DMS53 treated with DMSO at 0.1 percent for 48 hours (cell line): ENCODE data around the gene RPL3.
A peak's percentile ranks its signal among the peaks of the same experiment; 100 is the strongest.

Experiments used
- DNase-seq: peaks from one replicate; lab custom pipeline; 2025; ENCODE audit not compliant: unreplicated experiment; lab: John Stamatoyannopoulos, UW

The RPL3 gene

DNA sequence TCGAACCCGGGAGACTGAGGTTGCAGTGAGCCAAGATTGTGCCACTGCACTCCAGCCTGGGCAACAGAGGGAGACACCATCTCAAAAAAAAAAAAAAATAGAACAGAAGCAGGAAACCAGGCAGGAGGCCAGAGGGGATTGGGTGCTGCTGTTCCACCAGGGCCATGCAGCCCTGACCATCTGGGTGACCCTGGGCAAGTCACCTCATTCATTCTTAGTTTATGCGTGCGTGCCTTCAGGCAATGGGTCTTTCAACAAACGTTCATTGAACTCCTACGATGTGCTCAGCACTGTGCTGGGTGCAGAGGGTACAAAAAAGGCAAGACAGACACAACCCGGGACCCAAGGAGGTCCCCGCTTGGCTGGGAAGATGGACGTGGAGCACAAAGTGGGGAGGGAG, 18.3 kb downstream of the RPL3 start:
- no peak for DNase-seq

DNA sequence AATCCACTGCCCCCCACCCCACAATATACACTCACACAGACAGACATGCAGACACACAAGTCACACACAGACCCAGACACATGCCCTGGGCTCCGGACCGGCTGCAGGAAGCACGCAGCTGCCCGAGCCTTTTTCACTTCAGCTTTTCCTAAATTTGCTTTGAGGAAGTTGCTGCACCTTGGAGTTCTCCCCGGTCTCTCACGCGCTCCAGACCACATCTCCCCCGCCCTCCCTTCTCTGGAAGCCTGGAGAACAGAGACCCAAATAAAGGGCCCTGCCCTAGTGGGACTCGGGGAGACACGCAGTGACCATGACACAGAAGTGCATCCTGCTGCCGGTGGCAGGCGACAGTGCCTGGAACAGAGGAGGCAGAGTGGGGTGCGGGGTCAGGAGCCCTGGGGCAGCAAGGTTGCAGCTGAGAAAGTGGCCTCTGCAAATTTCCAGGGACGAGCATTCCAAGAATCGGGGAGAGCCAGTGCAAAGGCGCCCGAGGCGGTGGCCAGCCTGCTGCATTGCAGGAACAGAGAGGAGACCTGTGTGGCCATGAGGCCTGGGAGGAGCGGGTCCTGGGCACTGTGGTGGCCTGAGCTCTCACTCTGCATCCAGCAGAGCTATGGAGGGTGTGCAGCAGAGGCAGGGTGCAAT, 19.1 kb downstream of the RPL3 start:
- no peak for DNase-seq

DNA sequence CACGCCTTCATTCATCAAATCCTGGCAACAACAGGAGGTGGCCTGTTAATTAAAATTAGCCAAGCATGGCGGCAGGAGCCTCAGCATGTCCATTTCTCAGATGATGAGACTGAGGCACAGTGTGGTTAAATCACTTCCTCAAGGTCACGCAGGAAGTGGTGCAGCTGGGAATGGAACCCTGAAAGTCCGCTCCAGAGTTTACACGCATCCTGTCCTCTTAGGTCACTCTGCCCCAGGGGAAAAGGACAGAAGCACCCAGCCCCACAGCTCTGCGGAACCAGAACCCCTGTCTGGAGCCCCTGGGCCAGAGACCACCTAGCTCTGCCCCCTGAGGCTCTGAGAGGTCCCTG, 19.6 kb downstream of the RPL3 start:
- no peak for DNase-seq

DNA sequence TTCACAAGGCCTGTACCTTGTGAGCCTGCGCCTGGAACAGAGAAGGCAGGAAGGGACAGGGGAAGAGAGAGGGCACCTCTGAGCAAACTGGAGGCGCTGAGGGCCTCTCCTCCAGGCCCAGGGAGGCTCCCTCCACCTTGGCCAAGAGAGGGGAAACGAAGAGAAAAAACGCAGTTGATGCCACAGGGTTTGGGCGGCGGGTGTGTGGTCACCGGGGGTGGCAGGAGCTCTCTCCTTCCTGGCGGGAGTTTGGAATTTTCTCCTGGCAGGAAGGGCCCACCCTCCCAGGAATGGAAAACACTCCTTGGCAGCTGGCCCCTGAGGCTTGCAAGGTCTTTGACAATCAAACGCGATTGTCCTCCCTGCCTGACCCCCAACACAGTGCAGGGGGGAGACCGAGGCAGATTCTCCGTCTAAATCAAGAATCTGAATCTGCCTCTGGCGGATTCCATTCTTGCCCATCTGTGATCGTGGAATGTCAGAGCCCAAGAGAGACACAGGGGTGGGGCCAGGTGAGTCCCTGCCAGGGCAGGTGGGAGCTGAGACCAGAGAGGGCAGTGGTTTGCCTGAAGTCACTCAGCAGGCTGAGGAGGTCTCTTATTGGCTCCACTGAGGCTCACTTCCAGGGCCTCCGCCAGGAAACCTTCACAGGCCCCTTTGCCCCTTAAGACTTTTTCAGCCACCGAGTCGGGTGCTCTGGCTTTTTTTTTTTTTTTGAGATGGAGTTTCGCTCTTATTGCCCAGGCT, 21.0 kb downstream of the RPL3 start:
- no peak for DNase-seq

DNA sequence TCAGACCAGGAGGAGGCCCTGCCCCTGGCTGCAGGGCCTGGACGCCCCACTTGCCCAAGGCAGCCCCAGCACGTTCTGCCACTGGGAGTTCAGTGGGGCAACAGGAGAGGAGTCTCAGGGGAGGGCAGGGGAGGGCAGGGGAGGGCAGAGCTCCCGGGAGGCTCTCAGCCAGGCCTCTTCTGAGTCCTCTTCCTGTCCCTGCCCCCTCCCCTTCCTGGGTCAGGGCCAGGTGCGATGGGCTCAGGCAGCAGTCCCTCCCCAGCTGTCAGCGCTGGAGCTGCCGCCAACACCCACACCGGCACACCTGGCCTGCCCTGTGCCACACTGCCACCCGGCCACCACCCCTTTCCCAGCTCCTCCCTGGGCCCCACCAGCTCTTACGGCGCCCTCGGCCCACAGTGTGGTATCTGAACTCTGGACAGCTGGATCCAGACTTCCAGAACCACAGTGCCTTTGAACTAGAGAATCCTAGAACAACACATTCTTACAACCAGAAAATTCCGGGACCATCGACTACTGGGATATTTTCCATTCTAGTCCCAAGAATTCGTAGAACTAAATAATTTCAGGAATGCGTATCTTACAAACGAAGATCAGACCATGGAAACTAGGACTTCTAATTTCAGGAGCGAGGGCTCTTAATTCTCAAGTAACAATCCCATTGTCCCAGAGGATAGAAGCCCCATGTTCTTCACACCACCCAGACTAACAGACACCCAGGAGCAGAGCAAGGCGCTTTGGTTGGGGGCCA, 21.8 kb downstream of the RPL3 start:
- DNase-seq: peak; percentile 70

DNA sequence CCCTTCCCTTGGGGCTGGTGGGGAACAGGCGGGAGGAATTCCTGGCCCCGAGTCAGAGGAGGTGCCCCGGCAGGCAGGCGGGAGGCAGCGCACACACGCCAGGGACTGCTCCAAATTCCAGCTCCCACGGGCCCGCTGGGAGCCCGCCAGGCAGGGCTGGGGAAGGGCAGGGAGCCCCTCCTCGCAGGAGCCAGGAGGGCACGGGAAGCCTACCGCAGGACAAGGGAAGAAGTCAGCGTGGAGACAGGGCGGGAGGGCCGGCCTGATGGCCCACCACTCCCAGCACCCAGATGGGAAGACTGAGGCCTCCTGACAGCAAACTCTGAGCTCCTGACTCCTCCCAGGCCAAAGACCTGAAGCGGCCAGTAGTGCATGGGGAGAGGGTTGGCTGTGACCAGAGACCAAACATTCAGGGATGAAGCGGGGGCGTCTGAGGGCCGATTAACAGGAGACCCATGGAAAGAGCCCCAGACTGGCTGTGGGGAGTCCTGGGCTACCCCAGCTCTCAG, 22.4 kb downstream of the RPL3 start:
- no peak for DNase-seq

DNA sequence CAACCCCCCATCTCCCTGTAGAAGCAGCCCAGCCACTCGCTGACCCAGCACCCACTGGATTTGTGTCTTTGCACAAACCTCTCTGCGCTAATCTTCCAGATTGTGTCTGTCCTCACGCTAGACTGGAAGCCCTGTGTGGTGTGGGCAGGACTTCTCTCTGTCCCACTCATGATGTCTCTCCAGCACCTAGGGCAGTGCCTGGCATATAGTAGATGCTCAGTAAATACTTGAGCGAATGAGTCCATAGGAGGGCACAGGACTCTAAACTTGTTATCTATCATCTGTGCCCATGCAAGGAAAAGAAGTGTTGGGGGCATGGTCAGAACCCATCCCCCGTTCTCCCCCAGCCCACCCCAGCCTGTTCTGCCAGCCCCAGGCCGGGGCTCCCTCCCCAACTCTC, 22.9 kb downstream of the RPL3 start:
- DNase-seq: no peak

DNA sequence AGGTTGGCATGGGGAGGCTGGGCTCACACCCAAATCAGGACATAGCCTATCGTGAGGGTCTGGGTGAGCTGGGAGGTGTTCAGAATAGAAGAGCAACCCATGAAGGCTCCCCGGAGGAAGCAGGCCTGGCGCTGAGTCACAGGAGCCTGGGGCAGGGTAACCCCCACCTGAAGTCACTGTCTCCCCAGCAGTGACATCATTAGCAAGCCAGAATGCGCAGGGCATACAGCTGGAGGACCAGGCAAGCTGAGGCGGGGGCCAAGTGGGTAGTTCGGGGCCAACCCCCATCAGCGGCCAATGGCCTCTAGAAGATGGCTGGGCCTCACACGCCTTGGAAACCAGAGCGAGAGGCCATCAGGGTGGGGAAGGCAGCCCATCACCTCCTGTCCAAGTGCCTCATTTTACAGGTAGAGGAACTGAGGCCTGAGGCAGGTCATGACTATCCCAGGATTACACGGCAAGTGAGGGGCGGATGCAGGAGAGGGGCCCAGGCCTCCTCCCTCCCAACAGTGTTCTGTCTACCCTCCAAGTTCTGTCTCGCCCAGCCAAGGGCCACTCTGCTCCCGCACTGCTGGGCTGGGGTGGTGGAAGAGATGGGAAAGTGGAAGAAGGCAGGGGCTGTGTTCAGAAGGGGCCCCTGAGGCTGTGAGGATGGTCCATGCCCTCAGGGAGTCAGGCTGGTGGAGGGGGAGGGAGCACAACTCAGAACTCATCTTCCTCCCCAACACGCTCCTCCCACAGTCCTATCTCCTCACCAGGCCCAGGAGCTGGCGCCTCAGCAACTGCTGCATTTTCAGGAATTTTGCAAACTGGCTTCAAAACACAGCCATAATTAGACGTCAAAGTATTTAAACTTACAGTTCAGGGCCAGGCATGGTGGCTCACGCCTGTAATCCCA, 24.6 kb downstream of the RPL3 start:
- DNase-seq: no peak

DNA sequence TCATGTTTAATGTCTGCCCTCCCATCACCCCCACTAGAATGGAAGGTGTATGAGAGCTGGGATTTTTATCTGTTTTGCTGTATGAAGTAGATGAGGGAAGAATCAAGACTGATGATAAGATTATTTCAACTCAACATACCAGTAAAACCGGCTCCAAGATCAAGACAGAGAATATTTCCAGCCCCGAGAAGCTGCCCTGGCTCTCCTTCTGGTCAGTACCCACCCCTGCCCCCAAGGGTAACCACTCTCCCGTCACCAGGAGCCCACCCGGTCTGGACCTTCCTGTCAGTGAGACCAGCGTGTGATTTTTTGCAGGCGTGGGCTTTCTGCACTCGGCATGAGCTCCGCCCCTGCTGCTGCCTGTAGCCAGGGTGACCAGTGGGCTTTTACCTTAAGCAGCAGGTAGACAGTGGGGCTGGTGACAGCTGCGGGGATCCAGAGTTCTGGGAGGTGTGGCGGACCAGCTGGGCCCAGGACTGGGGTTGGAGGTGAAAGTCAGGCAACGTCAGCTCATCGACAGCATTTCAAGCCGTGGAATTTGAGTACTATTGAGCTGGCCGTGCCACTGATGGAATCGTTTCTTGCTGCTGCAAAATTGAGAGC, 25.6 kb downstream of the RPL3 start:
- no peak for DNase-seq

DNA sequence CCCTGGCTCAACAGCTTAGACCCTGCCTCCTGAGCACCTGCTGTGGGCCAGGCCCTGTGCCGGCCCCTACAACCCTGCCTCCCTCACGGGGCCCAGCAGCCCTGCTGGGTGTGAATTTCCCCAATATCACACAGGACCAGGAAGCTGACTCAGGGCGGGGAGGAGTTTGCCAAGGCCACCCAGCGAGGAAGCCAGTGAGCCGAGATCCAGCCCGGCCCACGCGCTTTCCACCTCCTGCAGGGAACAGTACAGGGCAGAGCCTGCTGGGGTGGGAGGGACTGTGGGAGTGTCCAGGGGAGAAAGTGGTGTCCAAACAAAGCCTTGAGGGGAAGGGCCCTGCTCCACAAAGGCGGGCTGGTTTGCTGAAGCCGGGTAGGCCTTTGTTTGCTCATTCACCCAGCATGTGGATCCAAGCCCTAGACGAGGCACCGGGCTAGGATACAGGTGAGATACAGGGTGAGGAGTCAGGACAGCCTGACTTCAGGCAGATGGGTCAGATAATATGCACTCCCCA, 26.8 kb downstream of the RPL3 start:
- peak; percentile 82 for DNase-seq

DNA sequence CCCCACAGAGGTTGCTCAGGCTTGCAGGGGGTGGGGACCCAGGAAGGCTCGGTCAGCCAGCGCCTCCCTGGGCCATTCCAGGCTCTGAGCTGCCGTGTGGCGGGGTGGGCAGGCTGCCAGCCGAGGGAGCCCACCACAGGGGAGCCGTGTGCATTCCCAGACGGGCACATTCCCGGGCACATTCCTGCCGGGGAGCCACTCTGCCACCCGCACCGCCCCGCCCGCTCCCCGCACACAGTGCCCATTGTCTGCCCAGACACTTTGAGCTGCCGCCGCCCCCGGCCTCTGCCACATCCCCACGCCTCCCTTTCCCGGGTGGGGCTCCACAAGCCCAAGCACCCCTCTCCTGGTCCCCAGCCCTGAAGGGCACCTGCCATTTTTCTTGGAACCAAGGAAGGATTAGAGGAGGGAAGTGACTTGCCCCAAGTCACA, 27.4 kb downstream of the RPL3 start:
- no peak for DNase-seq

DNA sequence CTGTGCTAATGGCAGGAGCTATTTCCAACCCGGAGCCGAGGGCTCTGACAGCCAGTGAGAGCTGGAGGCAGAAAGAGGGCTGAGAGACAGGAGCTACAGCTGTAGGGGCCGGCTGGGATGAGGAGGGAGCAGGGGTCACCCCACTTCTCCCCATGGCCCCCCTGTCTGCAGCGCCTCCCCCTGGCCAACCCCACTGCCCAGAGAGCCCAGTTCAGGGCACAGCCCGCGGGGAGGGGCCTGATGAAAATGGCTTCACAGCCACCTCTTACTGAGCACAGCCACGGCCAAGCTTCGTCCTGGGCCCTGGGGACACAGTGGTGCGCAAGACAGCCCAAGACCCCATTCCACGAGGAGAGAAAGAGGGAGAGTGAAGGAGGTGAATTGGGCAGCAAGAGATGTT, 27.9 kb downstream of the RPL3 start:
- no peak for DNase-seq

DNA sequence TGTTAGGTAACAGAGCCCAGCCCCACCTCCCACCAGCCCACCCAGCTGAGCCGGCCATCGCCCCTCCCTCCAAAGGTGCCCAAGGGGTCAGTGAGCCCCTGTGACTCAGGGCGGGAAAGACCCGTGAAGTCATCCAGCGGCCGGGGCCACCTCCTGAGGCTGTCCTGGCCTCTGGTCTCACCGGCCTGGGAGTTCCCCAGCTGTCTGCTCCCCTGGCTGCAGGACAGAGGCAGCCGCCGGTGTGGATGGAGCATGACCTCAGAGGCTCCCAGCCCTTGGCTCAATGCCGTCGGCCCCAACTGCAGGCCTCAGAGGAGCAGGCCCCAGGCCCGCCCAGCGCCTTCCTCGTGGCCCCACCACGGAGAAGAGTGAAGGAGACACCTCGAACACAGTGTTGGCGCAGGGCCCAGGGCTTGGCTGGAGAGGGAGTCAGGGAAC, 28.7 kb downstream of the RPL3 start:
- no peak for DNase-seq

DNA sequence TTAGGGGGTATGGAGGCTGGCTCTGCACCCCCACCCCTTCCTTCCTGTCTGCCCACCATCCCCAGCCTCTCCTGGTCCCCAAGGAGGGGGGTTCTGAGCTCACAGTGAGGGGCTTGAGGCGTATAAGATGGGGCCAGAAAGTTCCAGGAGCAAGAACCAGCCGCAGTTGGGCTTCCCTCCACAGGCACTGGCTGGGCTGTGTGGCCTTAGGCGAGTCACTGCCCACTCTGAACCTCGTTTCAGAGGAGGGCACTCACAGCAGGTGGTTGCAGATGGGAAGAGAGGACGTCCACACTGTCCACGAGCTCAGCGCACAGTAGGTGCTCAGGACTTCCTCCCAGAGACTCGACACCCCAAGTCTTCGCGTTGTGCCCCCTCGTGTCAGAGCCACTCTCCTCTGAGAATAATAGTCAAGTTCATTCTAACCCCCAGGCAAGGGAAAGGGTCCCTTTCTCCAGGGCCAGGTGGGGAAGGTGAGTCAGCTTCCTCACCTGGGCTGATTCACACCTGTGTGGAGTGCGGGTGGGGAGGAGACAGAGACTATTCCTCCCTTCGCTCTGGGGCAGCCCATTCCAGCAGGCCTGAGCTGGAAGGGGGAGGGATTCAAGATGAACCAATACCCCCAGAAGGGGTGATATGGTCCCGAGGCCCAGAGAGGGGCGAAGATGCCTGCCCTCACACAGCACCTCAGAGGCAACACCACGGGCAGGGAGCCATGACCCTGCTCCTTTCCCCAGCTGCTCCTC, 29.3 kb downstream of the RPL3 start:
- DNase-seq: no peak

DNA sequence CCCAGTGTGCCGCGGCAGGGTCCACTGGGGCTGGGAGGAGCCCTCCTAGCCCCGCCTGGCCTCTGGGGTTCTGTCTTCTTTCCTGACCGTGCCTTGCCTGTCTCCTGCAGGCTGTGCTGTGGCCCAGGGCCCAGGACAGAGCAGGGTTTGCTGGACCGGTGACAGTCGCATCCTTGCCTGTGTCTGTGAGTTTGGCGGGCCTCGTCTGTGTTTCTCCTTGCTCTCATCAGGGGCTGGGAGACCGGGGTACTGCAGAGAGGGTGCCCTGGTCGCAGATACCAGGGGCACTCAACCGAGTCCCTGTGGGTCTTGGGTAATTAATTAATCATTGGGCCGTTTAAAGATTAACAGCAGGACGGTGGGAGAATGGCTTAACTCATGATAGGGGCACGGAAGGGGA, 29.9 kb downstream of the RPL3 start:
- DNase-seq: no peak

DNA sequence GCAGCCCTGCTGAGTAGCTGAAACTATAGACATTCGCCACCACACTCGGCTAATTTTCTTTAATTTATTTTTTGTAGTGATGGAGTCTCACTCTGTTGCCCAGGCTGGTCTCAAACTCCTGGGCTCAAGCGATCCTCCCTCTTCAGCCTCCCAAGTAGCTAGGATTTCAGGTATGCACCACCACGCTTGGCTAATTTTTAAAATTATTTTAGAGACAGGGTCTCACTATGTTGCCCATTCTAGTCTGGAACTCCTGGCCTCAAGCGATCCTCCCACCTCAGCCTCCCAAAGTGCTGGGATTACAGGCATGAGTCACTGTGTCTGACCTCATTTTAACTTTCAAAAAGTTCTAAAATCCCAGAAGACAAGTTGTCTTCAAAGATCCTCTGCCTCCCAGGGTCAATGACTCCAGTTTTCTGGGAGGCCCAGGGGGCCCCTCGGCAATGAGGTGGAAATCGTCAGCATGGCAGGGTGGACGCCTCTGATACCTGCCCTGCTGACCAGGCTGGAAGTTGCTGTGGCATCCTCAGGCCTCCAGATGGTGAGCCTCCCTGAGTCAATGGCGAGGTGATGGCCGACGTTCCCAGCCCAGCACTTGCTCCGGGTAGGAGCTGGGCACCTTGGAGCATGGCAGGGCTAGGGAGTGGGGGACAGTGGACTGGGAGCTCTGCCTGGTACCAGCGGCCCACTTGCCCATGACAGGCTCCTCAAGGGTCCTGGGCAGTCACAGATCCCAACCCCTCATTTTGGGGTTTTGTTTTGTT, 31.1 kb downstream of the RPL3 start:
- no peak for DNase-seq

DNA sequence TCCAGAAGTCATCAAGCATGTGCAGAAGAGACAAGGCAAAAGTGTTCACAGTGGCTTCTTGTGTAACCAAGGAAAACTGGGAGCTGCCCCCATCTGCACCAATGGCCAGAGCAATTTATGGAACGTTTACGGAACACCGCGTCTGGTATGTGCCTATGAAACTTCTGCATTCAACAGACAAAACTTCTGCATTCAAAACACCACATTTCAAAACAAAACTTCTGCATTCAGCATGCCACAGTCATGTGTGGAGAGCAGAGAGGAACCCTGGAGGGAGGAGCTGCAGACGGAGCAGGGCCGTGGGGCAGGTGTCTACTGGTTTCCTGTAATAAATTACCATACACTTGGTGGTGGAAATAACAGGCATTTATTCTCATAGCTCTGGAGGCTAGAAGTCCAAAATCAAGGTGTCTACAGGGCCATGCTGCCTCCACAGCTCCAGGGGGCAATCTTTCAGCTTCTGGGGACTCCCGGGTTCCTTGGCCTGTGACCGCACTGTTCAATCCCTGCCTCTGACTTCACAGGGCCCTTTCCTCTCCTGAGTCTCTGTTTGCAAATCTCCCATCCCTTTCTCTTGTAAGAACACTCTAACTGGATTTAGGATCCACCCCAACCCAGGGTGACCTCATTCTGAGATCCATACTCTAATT, 32.2 kb downstream of the RPL3 start:
- DNase-seq: no peak

DNA sequence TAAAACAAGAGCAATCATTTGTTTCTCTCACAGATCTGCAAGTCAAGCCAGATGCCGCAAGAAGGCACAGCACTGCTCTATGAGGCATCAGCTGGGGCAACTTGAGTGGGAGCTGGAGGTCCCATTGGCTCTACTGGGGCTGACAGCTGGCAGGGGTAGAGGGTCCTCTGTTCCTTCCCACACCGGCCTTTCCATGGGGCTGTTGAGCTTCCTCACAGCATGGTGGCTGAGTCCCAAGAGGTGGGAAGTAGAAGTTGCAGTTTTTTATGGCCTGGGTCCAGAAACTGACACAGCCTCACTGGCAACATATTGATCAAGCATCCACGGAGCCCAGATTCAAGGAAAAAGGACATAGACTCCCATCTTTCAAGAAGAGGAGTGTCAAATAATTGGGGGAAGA, 34.4 kb downstream of the RPL3 start:
- DNase-seq: no peak
